ENCODE data around the gene SLMAP.

DNA sequence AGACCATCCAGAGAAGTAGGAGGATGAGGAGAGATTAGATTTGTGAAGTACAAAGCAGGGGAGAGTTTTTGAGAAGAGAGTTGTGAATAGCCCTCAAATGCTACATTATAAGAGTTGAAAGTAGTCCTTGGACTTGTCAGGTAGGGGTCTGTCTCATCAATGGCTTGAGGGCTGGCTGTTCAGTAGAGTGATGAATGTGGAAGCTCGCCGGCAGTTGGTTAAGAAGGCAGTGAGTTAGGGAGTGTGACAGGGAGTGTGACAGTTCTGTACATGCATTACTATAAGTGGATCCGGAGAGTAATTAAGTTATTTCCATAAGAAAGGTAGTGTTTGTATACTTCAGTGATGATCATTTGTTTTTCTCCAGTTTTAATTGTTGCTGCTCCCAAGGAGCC, 32.5 kb downstream of the SLMAP start:
- TF ChIP-seq CTCF (IDR thresholded peaks at IDR 0.05; ENCODE audit: low read length) (no peak), EZH2 (optimal IDR thresholded peaks at IDR 0.05; ENCODE audit: low read depth, low read length) (no peak)

Data from MM.1S (cell line).